22Rv1 (cell line): Measurements from ENCODE around the gene ALKAL2.

Source experiments
- H3K27ac ChIP-seq: fragments of 450-650 bp; 2 replicates; pipeline ENCODE4 v1.5.1; 2017
- CTCF ChIP-seq: fragments of 450-650 bp; IDR thresholded peaks from 2 replicates; pipeline ENCODE4 v1.5.1; 2017; ENCODE audit warnings: mild to moderate bottlenecking
- ZFX ChIP-seq: fragments of 450-650 bp; IDR thresholded peaks from 2 replicates; pipeline ENCODE4 v1.6.1; 2017; ENCODE audit warnings: antibody characterized with exemption, borderline replicate concordance

ALKAL2 gene

GRCh38 chr2:260507-261161 is 27.3 kb downstream of the ALKAL2 start:
- TF ChIP-seq CTCF (no peak), ZFX (no peak)
- H3K27ac ChIP-seq: no peak overlapping the region

- no peak overlapping the region for H3K27ac ChIP-seq
- no peak for TF ChIP-seq CTCF
- TF ChIP-seq ZFX: no peak
These were observed 28.0 kb downstream of the ALKAL2 start for GRCh38 chr2:259789-260331.

- no peak overlapping the region for H3K27ac ChIP-seq
- TF ChIP-seq ZFX (no peak), CTCF (no peak)
These were observed 29.0 kb downstream of the ALKAL2 start for GRCh38 chr2:258933-259332.

GRCh38 chr2:257842-258241 is 30.0 kb downstream of the ALKAL2 start:
- H3K27ac ChIP-seq: no peak overlapping the region
- TF ChIP-seq ZFX (no peak), CTCF (no peak)

- TF ChIP-seq CTCF (no peak), ZFX (no peak)
- no peak overlapping the region for H3K27ac ChIP-seq
These were observed 30.5 kb downstream of the ALKAL2 start for GRCh38 chr2:257429-257828.

GRCh38 chr2:256094-256493 is 31.8 kb downstream of the ALKAL2 start:
- TF ChIP-seq CTCF: no peak
- no peak for TF ChIP-seq ZFX
- no peak overlapping the region for H3K27ac ChIP-seq

GRCh38 chr2:255195-255594 is 32.7 kb downstream of the ALKAL2 start:
- no peak overlapping the region for H3K27ac ChIP-seq
- TF ChIP-seq ZFX (no peak), CTCF (no peak)
